GM19035 (cell line): ENCODE measurements around the gene GPR15.

ENCODE experiments used
- ATAC-seq: cut with Tn5 transposase; IDR thresholded peaks from one replicate; pipeline ENCODE4 v1.9.1; 2021; ENCODE audit not compliant: unreplicated experiment

Gene GPR15

GRCh38 chr3:98531622-98532274 lies at the start of gene GPR15:
Gene GPR15 (plus strand): TSS chr3:98531978. CDS start chr3:98532034, 56 bp downstream.
- peak; percentile 37 for ATAC-seq

- ATAC-seq = no peak
These were observed 48.9 kb upstream of the GPR15 start for GRCh38 chr3:98482717-98483482.

GRCh38 chr3:98483626-98484025 lies 48.2 kb upstream of the GPR15 start:
- ATAC-seq = no peak

GRCh38 chr3:98497381-98497780 lies 34.4 kb upstream of the GPR15 start, which contains the start of gene OR5K2:
Gene OR5K2 (plus strand): TSS chr3:98497681. CDS start chr3:98497681, 0 bp downstream.
- no peak for ATAC-seq

- no peak for ATAC-seq
These were observed 31.8 kb upstream of the GPR15 start for GRCh38 chr3:98500019-98500418.

- ATAC-seq = no peak
These were observed 30.5 kb upstream of the GPR15 start for GRCh38 chr3:98501270-98501669.

- no peak for ATAC-seq
These were observed 29.8 kb upstream of the GPR15 start for GRCh38 chr3:98501863-98502576.

GRCh38 chr3:98504539-98504938 lies 27.2 kb upstream of the GPR15 start:
- ATAC-seq = no peak

GRCh38 chr3:98508582-98508981 lies 23.2 kb upstream of the GPR15 start:
- ATAC-seq = no peak

- no peak for ATAC-seq
These were observed 19.2 kb upstream of the GPR15 start for GRCh38 chr3:98512576-98512975.

GRCh38 chr3:98513091-98513511 lies 18.7 kb upstream of the GPR15 start:
- no peak for ATAC-seq

GRCh38 chr3:98513736-98514135 lies 18.0 kb upstream of the GPR15 start:
- ATAC-seq = no peak

GRCh38 chr3:98514948-98515347 lies 16.8 kb upstream of the GPR15 start:
- no peak for ATAC-seq

- ATAC-seq = no peak
These were observed 13.0 kb upstream of the GPR15 start for GRCh38 chr3:98518816-98519215.

GRCh38 chr3:98519351-98519750 lies 12.4 kb upstream of the GPR15 start:
- ATAC-seq = no peak

- peak; percentile 46 for ATAC-seq
These were observed 9.8 kb upstream of the GPR15 start for GRCh38 chr3:98521897-98522543.

- ATAC-seq = peak; percentile 87
These were observed 9.1 kb upstream of the GPR15 start, which contains the start of gene CLDND1 for GRCh38 chr3:98522544-98523281. Gene CLDND1 (minus strand): TSS chr3:98522902. CDS start chr3:98521424, 1,478 bp downstream.

GRCh38 chr3:98525494-98525893 lies 6.3 kb upstream of the GPR15 start:
- ATAC-seq = no peak

- ATAC-seq = no peak
These were observed 3.1 kb upstream of the GPR15 start for GRCh38 chr3:98528474-98529346.
